HT-29 (cell line): ENCODE results near the gene XPNPEP1. TPM values are rescaled to one million over a fixed set of nuclear protein-coding genes. Genes with fewer than 3 reads are reported as not detected.

Experiments
- DNase-seq: peaks from one replicate; pipeline ENCODE4 v3.0.0-alpha.2; 2015; ENCODE audit warnings: low spot score
- total RNA-seq: library from RNA; depleted of rRNA; stranded (reverse); fragments of >200 nt; shearing (Covaris generic); gene quantifications from 2 replicates; pipeline ENCODE4 v1.2.3, GENCODE V29; 2014

Gene XPNPEP1
- total RNA-seq, 1 experiment from 2014 or later, result 192 TPM

- DNase-seq, result no peak
These were observed 24.0 kb upstream of the XPNPEP1 start for GRCh38 chr10:109947111-109947920.

GRCh38 chr10:109946680-109947079 is 23.4 kb upstream of the XPNPEP1 start:
- DNase-seq, result no peak

GRCh38 chr10:109945473-109946177 is 22.3 kb upstream of the XPNPEP1 start:
- DNase-seq, result no peak

DNA sequence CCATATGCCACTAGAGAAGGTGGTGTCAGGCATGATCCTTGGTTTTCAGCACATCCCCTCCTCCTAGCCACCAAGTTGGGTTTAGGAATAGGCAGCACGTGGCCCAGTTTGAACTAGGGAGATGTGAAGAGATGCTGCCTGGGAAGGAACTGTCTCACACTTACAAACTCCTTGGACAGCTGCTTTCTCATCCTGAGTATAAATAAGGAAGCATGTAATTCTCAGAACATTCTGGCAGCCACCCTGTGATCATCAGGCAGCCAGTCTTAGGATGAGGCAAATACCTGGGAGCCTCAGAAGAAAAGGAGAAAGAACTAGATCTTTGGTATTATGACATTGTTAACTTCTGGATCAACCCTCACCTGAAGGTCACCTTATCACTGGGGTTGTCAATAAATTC is 21.3 kb upstream of the XPNPEP1 start:
- no peak for DNase-seq

GRCh38 chr10:109941236-109941862 is 18.0 kb upstream of the XPNPEP1 start:
- DNase-seq, result no peak

- DNase-seq, result no peak
These were observed 17.2 kb upstream of the XPNPEP1 start for GRCh38 chr10:109940553-109940952.

- DNase-seq, result no peak
These were observed 16.8 kb upstream of the XPNPEP1 start for GRCh38 chr10:109940117-109940516.

DNA sequence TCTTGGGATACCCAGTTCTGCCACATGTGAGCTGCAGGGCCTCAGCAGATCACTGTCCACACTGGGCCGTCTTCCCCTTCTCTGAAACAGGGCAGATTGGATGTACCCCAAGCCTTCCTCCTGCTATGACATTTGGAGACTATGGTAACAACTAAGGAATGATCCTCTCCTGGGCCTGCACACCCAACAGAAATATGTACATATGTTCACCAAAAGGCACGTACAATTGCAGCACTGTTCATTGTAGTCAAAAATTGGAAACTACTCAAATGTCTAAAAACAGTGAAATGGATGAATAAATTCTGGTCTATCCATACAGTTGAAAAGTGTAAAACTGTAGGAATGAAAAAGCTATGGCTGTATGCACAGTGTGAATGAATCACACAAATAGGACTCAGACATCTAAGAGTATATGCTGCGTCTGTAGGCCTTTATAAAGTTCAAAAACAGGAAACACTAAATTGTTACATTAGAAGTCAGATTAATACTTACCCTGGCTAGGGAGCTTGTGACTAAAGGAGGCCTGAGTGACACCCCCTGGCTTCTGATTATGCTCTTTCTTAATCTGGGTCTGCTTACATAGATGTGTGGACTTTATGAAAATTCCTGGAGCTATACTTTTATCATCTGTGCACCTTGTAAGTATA is 16.1 kb upstream of the XPNPEP1 start:
- no peak for DNase-seq

- no peak for DNase-seq
These were observed 14.3 kb upstream of the XPNPEP1 start for GRCh38 chr10:109937460-109938065.

- DNase-seq, result no peak
These were observed 11.9 kb upstream of the XPNPEP1 start for GRCh38 chr10:109934958-109935793.

DNA sequence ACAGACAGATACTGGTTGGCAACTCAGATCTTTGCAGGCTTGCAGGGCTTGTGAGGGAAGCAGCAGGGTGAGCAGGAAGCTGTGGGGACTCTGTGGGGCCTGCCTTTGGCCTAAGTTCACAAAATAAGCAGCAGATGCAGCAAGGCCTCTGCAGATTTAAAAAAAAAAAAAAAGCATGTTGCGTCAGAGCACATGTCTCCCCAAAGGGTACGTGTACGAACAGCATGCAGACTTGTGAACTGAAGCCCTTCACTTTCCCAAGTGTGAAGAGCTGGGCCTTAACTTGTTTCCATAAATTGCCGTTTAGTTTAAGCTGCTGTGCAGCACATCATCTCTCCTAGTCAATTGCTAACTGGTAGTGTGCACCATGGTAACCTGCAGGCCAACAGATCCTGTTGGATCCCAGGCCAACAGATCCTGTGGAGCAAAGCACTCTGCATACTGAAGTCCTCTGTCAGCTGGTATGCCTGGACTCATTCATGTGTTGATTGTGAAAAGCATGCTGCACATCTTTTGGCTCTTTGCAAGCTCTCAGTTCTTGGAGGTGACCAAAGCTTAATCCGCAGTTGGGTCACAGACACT is 10.8 kb upstream of the XPNPEP1 start:
- DNase-seq, result no peak

DNA sequence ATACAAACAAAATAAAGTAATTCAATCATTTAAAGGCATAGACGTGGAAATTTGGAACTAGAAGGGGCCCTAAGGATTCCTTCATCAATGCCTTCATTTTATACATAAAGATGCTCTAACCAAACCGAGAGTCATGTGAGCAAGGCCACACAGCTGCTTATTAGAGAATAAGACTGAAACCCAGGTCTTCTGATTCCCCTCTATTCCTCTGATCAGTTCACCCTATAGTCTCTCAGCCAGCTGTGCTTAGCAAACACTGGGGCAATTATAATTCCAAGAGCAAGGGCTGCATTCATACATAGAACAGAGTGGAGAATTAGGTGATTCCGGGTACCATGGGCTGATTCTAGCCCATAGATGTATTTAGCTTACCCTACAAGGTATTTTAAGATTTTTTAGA is 9.7 kb upstream of the XPNPEP1 start:
- no peak for DNase-seq

- no peak for DNase-seq
These were observed 9.1 kb upstream of the XPNPEP1 start for GRCh38 chr10:109932391-109932790.

- no peak for DNase-seq
These were observed 7.9 kb upstream of the XPNPEP1 start for GRCh38 chr10:109931163-109931562.

DNA sequence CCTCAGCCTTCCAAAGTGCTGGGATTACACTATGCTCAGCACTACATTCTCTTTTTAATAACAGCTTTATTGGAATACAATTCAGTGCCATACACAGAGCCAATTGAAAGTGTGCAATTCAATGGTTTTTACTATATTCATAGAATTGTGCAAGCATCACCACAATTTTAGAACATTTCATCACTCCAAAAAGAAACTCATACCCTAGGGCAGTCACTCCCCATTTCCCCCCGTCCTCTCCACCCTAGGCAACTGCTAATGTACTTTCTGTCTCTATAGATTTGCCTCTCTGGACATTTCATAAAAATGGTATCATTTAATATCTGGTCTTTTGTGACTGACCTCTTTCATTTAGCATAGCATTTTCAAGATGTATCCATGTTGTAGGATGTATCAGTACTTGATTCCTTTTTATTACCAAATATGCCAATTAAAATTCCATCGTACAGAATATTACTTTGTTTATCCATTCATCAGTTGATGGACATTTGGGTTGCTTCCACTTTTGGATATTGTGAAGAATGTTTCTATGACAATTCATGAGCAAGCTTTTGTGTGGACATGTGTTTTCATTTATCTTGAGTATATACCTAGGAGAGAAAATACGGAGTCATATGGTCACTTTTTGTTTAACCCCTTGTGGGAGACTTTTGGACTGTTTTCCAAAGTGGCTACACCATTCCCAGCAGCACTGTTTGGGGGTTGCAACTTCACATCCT is 6.3 kb upstream of the XPNPEP1 start:
- no peak for DNase-seq

GRCh38 chr10:109928475-109928891 is 5.2 kb upstream of the XPNPEP1 start:
- no peak for DNase-seq

- no peak for DNase-seq
These were observed 3.5 kb upstream of the XPNPEP1 start for GRCh38 chr10:109926825-109927224.

DNA sequence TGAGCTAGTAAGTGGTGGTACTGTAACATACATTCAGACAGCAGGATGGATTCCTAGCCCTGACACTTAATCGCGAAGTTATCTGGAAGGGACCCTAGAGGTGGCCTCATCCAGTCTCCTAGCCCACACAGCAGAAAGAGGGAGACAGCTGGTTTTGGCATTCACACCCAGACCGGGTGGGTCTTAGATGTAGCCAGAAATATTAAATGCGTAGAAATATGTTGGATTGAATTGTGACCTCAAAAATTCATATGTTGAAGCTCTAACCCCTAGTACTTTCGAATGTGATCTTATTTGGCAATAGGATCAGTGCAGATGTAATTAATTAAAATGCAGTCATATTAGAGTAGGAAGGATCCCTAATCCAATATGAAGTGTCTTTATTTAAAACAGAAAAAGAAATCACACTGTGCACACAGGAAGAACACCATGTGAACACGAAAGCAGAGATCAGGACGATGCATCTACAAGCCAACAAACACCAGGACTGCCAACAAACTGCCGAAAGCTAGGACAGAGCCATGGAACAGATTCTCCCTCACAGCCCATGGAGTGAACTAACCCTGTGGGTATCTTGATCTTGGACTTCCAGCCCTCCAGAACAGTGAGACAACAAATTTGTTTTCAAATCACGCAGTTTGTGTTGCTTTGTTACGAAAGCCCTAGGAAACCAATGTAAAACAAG is 2.9 kb upstream of the XPNPEP1 start:
- no peak for DNase-seq
